HG03469 (cell line): ENCODE data around the gene CHSY3.

Source experiments
- ATAC-seq: cut with Tn5 transposase; IDR thresholded peaks from one replicate; pipeline ENCODE4 v1.9.1; 2021; ENCODE audit warnings: mild to moderate bottlenecking, moderate library complexity, moderate number of reproducible peaks; ENCODE audit not compliant: unreplicated experiment

Gene CHSY3

GRCh38 chr5:129945028-129945427, 40.8 kb downstream of the CHSY3 start:
- ATAC-seq: no peak

- no peak for ATAC-seq
These were observed 41.6 kb downstream of the CHSY3 start for GRCh38 chr5:129945774-129946270.

GRCh38 chr5:129951039-129951438, 46.8 kb downstream of the CHSY3 start:
- no peak for ATAC-seq

- ATAC-seq: no peak
These were observed 54.3 kb downstream of the CHSY3 start for GRCh38 chr5:129958581-129958980.

- no peak for ATAC-seq
These were observed 56.6 kb downstream of the CHSY3 start for GRCh38 chr5:129960831-129961230.

GRCh38 chr5:129962506-129962905, 58.2 kb downstream of the CHSY3 start:
- ATAC-seq: no peak

- ATAC-seq: no peak
These were observed 59.1 kb downstream of the CHSY3 start for GRCh38 chr5:129963359-129963758.

- no peak for ATAC-seq
These were observed 61.8 kb downstream of the CHSY3 start for GRCh38 chr5:129966071-129966470.

- ATAC-seq: no peak
These were observed 67.4 kb downstream of the CHSY3 start for GRCh38 chr5:129971714-129972113.

GRCh38 chr5:129972465-129973141, 68.3 kb downstream of the CHSY3 start:
- no peak for ATAC-seq

- ATAC-seq: no peak
These were observed 69.6 kb downstream of the CHSY3 start for GRCh38 chr5:129973716-129974426.

- ATAC-seq: peak; percentile 74
These were observed 73.5 kb downstream of the CHSY3 start for GRCh38 chr5:129977810-129978209.

GRCh38 chr5:129978270-129978669, 74.0 kb downstream of the CHSY3 start:
- no peak for ATAC-seq

- no peak for ATAC-seq
These were observed 84.2 kb downstream of the CHSY3 start for GRCh38 chr5:129988453-129988852.

- no peak for ATAC-seq
These were observed 87.5 kb downstream of the CHSY3 start for GRCh38 chr5:129991780-129992179.

- no peak for ATAC-seq
These were observed 92.6 kb downstream of the CHSY3 start for GRCh38 chr5:129996896-129997295.

- no peak for ATAC-seq
These were observed 96.2 kb downstream of the CHSY3 start for GRCh38 chr5:130000460-130000859.

- ATAC-seq: no peak
These were observed 97.9 kb downstream of the CHSY3 start for GRCh38 chr5:130002183-130002582.

- ATAC-seq: no peak
These were observed 98.6 kb downstream of the CHSY3 start for GRCh38 chr5:130002876-130003275.

- ATAC-seq: no peak
These were observed 107.7 kb downstream of the CHSY3 start for GRCh38 chr5:130011986-130012385.

- ATAC-seq: no peak
These were observed 112.9 kb downstream of the CHSY3 start for GRCh38 chr5:130017173-130017572.

GRCh38 chr5:130018641-130019040, 114.4 kb downstream of the CHSY3 start:
- ATAC-seq: no peak
